GM19455 (cell line): Measurements from ENCODE around the gene NDUFAF8.

ENCODE experiments used
- ATAC-seq: cut with Tn5 transposase; IDR thresholded peaks from one replicate; pipeline ENCODE4 v1.9.1; 2021; ENCODE audit not compliant: unreplicated experiment

NDUFAF8 gene

GRCh38 chr17:81288715-81289114, 49.6 kb downstream of the NDUFAF8 start:
- no peak for ATAC-seq

- no peak for ATAC-seq
These were observed 50.5 kb downstream of the NDUFAF8 start for GRCh38 chr17:81289627-81290026.

GRCh38 chr17:81290230-81290629, 51.1 kb downstream of the NDUFAF8 start:
- ATAC-seq = no peak
